ENCODE measurements around the gene CKS2. TPM values are rescaled to one million over a fixed set of nuclear protein-coding genes. Genes with fewer than 3 reads are reported as not detected.

CKS2 gene
- total and polyA plus RNA-seq, 11 donors = 2.2 to 37.9 (median 7.4) TPM

DNA sequence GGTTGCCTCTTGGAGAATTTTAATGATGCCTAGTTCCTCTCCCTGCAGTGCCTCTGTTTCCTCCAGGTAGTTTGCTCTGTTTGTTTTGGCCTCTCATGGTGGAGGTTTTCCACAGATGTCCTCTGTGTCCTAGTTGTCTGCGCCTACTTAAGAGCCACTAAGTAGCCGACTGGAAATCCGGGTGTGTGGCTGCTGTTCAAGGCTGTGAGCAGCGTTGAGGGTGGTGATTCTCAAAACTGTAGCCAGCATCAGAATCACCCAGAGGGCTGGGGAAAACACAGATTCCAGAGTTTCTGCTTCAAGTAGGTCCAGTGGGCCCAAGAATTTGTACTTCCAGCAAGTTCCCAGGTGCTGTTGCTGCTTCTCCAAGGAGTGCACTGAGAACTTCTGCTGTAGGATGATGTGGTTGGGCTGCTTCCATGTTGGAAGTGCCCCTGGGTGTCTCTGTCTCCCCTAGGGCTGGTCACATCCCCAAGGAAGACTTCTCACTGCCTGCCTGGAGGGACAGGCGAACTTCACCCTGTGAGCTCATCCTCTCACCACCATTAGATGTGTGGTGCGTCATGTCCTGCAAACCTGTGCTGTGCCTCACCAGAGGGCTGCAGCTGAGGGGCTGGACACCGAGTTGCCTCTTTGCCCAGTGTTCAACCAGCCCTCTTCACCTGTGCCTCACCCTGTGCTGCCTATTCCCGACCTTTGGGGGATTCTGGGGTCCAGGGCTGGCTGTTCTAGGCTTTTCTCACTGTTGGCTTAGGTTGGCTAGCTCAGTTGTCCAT lies 42.1 kb downstream of the CKS2 start:
- Histone ChIP-seq H3K27me3 (no peaks in the 10 kb centered on the region), H3K27ac (peak overlapping the region in 1 of 12 donors; percentile 65), H3K4me1 (peaks cover 0 to 30% (median 7%) of the 10 kb centered on the region in 12 donors), H3K36me3 (peaks cover 0 to 100% (median 98%) of the 10 kb centered on the region in 9 donors), H3K9me3 (no peaks in the 10 kb centered on the region), H3K4me3 (no peak overlapping the region)
- ATAC-seq = no peak
- 64 to 75% (median 71%) methylated on average over 7 to 8 of the region's 8 CpGs for WGBS, 4 donors
- TF ChIP-seq, protein P1, sequence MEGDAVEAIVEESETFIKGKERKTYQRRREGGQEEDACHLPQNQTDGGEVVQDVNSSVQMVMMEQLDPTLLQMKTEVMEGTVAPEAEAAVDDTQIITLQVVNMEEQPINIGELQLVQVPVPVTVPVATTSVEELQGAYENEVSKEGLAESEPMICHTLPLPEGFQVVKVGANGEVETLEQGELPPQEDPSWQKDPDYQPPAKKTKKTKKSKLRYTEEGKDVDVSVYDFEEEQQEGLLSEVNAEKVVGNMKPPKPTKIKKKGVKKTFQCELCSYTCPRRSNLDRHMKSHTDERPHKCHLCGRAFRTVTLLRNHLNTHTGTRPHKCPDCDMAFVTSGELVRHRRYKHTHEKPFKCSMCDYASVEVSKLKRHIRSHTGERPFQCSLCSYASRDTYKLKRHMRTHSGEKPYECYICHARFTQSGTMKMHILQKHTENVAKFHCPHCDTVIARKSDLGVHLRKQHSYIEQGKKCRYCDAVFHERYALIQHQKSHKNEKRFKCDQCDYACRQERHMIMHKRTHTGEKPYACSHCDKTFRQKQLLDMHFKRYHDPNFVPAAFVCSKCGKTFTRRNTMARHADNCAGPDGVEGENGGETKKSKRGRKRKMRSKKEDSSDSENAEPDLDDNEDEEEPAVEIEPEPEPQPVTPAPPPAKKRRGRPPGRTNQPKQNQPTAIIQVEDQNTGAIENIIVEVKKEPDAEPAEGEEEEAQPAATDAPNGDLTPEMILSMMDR (IDR thresholded peaks at IDR 0.05) = no peak
- TF ChIP-seq POLR2A (IDR thresholded peaks at IDR 0.05) = no peak
- DNase-seq = no peak
- intact Hi-C loops (cut with DNase I) = loop anchor here in 2 of 10 donors (10.0 kb wide), 1 partner anchor 192 kb away; no protein-coding TSS in a partner anchor

DNA sequence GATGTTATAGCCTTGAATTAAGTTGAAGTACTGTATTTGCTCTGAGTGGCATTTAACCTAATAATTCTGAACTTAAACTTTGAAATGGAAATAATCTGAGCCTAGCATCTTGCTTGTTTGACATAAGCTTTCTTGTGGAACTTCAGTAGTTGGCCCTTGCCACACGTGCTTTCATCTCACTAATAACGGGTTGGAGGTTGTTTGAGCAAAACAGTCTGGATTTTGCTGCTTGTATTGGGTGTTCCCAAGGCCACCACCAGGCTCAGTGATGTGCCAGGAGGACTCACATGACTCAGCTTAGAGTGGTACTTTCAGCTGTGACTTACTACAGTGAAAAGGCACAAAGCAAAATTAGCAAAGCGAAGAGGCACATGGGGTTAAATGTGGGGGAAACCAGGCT lies 43.0 kb downstream of the CKS2 start:
- no peak overlapping the region for H3K27ac ChIP-seq
- 66 to 76% (median 72%) methylated on average over 3 of the region's 3 CpGs for WGBS, 4 donors
- H3K27me3 ChIP-seq = no peaks in the 10 kb centered on the region
- H3K4me3 ChIP-seq = no peak overlapping the region
- TF ChIP-seq POLR2A (IDR thresholded peaks at IDR 0.05) = no peak
- TF ChIP-seq, protein P1 (IDR thresholded peaks at IDR 0.05) = no peak
- H3K36me3 ChIP-seq = peaks cover 0 to 100% (median 98%) of the 10 kb centered on the region in 9 donors
- intact Hi-C loops (cut with DNase I) = loop anchor here in 2 of 10 donors (10.0 kb wide), 1 partner anchor 191 kb away; no protein-coding TSS in a partner anchor
- DNase-seq (no peak), ATAC-seq (peak in 1 of 4 donors; percentile 38)
- peaks cover 0 to 39% (median 11%) of the 10 kb centered on the region in 12 donors for H3K4me1 ChIP-seq
- no peaks in the 10 kb centered on the region for H3K9me3 ChIP-seq

DNA sequence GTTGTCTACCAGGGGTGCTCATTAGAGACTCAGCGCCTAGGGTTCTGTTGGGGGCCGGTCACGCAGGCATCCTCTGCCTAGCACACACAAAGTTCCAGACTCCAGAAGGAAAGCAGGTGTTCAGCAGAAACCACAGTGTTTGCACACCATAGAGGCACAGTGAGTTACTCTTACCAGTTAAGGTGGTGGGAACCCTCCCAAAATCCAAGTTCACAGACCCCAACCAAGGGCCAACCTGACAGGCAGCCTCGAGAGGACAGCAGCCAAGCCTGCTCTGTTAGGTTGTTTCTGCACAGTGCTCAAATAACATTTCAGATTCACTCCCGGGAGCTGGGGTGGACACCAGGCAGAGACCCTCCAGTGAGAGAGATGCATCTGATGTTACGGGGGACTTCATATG lies 43.5 kb downstream of the CKS2 start:
- WGBS, 4 donors = 91 to 98% (median 95%) methylated on average over 5 to 6 of the region's 6 CpGs
- peaks cover 0 to 100% (median 98%) of the 10 kb centered on the region in 9 donors for H3K36me3 ChIP-seq
- H3K27ac ChIP-seq = no peak overlapping the region

DNA sequence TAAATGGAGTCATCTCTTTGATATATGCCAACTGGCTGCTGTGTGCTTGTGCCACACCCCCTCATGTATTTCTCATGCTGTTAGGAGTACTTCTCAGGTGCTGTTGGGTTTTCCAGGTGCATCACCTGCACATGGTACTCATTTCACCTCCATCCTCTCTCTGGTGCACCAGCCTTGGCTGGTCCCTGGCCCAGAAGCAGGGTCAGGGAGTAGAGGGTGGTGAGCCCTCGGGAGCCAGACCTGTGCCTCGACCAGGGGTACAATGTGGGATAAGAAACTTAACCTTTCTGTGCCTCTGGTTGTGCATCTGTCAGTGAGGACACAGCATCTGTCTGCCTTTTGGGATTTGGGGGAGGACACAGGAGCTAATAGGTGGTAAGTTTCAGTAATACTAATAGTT lies 45.8 kb downstream of the CKS2 start:
- no peak overlapping the region for H3K4me3 ChIP-seq
- DNase-seq (no peak), ATAC-seq (no peak)
- no peak overlapping the region for H3K27ac ChIP-seq
- TF ChIP-seq, protein P1 (IDR thresholded peaks at IDR 0.05) = no peak
- no peak for TF ChIP-seq POLR2A (IDR thresholded peaks at IDR 0.05)
- no peaks in the 10 kb centered on the region for H3K9me3 ChIP-seq
- intact Hi-C loops (cut with DNase I) = loop anchor here in 2 of 10 donors (10.0 kb wide), 1 partner anchor 188 kb away; no protein-coding TSS in a partner anchor
- H3K36me3 ChIP-seq = peaks cover 0 to 100% (median 98%) of the 10 kb centered on the region in 9 donors
- peaks cover 0 to 53% (median 27%) of the 10 kb centered on the region in 12 donors for H3K4me1 ChIP-seq
- no peaks in the 10 kb centered on the region for H3K27me3 ChIP-seq
- WGBS, 4 donors = 92 to 97% (median 93%) methylated on average over 2 of the region's 2 CpGs

More for the DNA sequence above, 43.5 kb downstream of the CKS2 start:
- Histone ChIP-seq H3K9me3 (no peaks in the 10 kb centered on the region), H3K4me3 (no peak overlapping the region), H3K27me3 (no peaks in the 10 kb centered on the region), H3K4me1 (peaks cover 0 to 44% (median 16%) of the 10 kb centered on the region in 12 donors)
- TF ChIP-seq, protein P1 (IDR thresholded peaks at IDR 0.05) = no peak
- no peak for TF ChIP-seq POLR2A (IDR thresholded peaks at IDR 0.05)
- intact Hi-C loops (cut with DNase I) = loop anchor here in 2 of 10 donors (10.0 kb wide), 1 partner anchor 190 kb away; no protein-coding TSS in a partner anchor
- DNase-seq = no peak
- no peak for ATAC-seq

Data from heart left ventricle (tissue), 16 donors.